HL-60/S4 (cell line): ENCODE results near the gene PVR.

Experiments used
- in situ Hi-C: fragments of 300-500 bp; cut with MboI; formaldehyde crosslinking; loops from 2 replicates; pipeline ENCODE4 v1.14.3; 2022; ENCODE audit warnings: low sequenced_read_pairs

Gene PVR

GRCh38 chr19:44642377-44642776, 1.3 kb upstream of the PVR start:
- in situ Hi-C loops = no loop called here

- in situ Hi-C loops = no loop called here
Measured at GRCh38 chr19:44644402-44645016, 799 bp downstream of the PVR start.

GRCh38 chr19:44645407-44646048, 1.8 kb downstream of the PVR start:
- in situ Hi-C loops = no loop called here

GRCh38 chr19:44646049-44646416, 2.3 kb downstream of the PVR start:
- in situ Hi-C loops = no loop called here

- in situ Hi-C loops = no loop called here
Measured at GRCh38 chr19:44647144-44647543, 3.4 kb downstream of the PVR start.

- in situ Hi-C loops = no loop called here
Measured at GRCh38 chr19:44648631-44649251, 5.0 kb downstream of the PVR start.

- in situ Hi-C loops = no loop called here
Measured at GRCh38 chr19:44649578-44650145, 6.0 kb downstream of the PVR start.

- in situ Hi-C loops = no loop called here
Measured at GRCh38 chr19:44653343-44653742, 9.6 kb downstream of the PVR start.

- in situ Hi-C loops = no loop called here
Measured at GRCh38 chr19:44653977-44654774, 10.5 kb downstream of the PVR start.

GRCh38 chr19:44657211-44657921, 13.7 kb downstream of the PVR start:
- in situ Hi-C loops = loop anchor here (5.0 kb wide), 1 partner anchor 85 kb away; no protein-coding TSS in a partner anchor

GRCh38 chr19:44658069-44658733, 14.5 kb downstream of the PVR start:
- in situ Hi-C loops = loop anchor here (5.0 kb wide), 1 partner anchor 86 kb away; no protein-coding TSS in a partner anchor

- in situ Hi-C loops = no loop called here
Measured at GRCh38 chr19:44660081-44660480, 16.4 kb downstream of the PVR start.

- in situ Hi-C loops = no loop called here
Measured at GRCh38 chr19:44661205-44661604, 17.5 kb downstream of the PVR start.

GRCh38 chr19:44661904-44662303, 18.2 kb downstream of the PVR start:
- in situ Hi-C loops = no loop called here

- in situ Hi-C loops = no loop called here
Measured at GRCh38 chr19:44662691-44663385, 19.1 kb downstream of the PVR start.

- in situ Hi-C loops = no loop called here
Measured at GRCh38 chr19:44663996-44664395, 20.3 kb downstream of the PVR start.

GRCh38 chr19:44664976-44665375, 21.3 kb downstream of the PVR start:
- in situ Hi-C loops = no loop called here

- in situ Hi-C loops = no loop called here
Measured at GRCh38 chr19:44666852-44667556, 23.3 kb downstream of the PVR start.
